NCI-H1694 treated with DMSO at 0.1 percent for 48 hours (cell line): Measurements from ENCODE around the gene CCNL2.
"Not testable (repeated sequence)": the region's sequence is repeated elsewhere in the genome, so short reads cannot be mapped to it uniquely, and the experiment has no call there.

Experiments used
- DNase-seq: peaks from one replicate; lab custom pipeline; 2025; lab: John Stamatoyannopoulos, UW

The CCNL2 gene

GRCh38 chr1:1432274-1432950, 33.3 kb upstream of the CCNL2 start:
- no peak for DNase-seq

GRCh38 chr1:1431845-1432273, 32.7 kb upstream of the CCNL2 start:
- no peak for DNase-seq

- peak; percentile 38 for DNase-seq
Observed at GRCh38 chr1:1430992-1431844, 32.1 kb upstream of the CCNL2 start.

GRCh38 chr1:1430114-1430982, 31.2 kb upstream of the CCNL2 start:
- peak; percentile 30 for DNase-seq

GRCh38 chr1:1429671-1430073, 30.5 kb upstream of the CCNL2 start:
- DNase-seq = no peak

- DNase-seq = not testable (repeated sequence)
Observed at GRCh38 chr1:1428967-1429366, 29.8 kb upstream of the CCNL2 start.

- DNase-seq = no peak
Observed at GRCh38 chr1:1428174-1428573, 29.0 kb upstream of the CCNL2 start.

- DNase-seq = no peak
Observed at GRCh38 chr1:1427820-1428148, 28.6 kb upstream of the CCNL2 start.

- no peak for DNase-seq
Observed at GRCh38 chr1:1427106-1427819, 28.1 kb upstream of the CCNL2 start.

GRCh38 chr1:1426496-1427105, 27.5 kb upstream of the CCNL2 start:
- peak; percentile 35 for DNase-seq

- DNase-seq = no peak
Observed at GRCh38 chr1:1425753-1426495, 26.8 kb upstream of the CCNL2 start.

GRCh38 chr1:1425426-1425752, 26.3 kb upstream of the CCNL2 start:
- no peak for DNase-seq

GRCh38 chr1:1424707-1425106, 25.6 kb upstream of the CCNL2 start:
- no peak for DNase-seq

- no peak for DNase-seq
Observed at GRCh38 chr1:1423245-1423597, 24.1 kb upstream of the CCNL2 start.

- no peak for DNase-seq
Observed at GRCh38 chr1:1422465-1423244, 23.5 kb upstream of the CCNL2 start.

GRCh38 chr1:1421907-1422464, 22.9 kb upstream of the CCNL2 start:
- DNase-seq = no peak

GRCh38 chr1:1421147-1421906, 22.2 kb upstream of the CCNL2 start, which contains the start of gene ANKRD65:
Gene ANKRD65, minus strand, starts transcription at chr1:1421276. Its CDS starts 271 bp downstream, at chr1:1421005.
- peak; percentile 32 for DNase-seq

- DNase-seq = no peak
Observed at GRCh38 chr1:1420654-1421141, 21.6 kb upstream of the CCNL2 start.
